SK-N-SH treated with all-trans-retinoic acid at 6 μM for 48 hours (cell line): ENCODE data around the gene EPHA1.
A peak's percentile ranks its signal among the peaks of the same experiment; 100 is the strongest.

ENCODE experiments used
- ARNTL ChIP-seq: fragments of 450-650 bp; formaldehyde crosslinking; IDR thresholded peaks from 2 replicates; pipeline ENCODE4 v1.5.0; 2020; ENCODE audit warnings: low read depth, mild to moderate bottlenecking, moderate library complexity, borderline replicate concordance
- CREB5 ChIP-seq: fragments of 250-450 bp; sonication (Bioruptor Pico); IDR thresholded peaks from 2 replicates; pipeline ENCODE4 v1.5.1; 2020; ENCODE audit warnings: low read depth, mild to moderate bottlenecking, moderate library complexity
- CSRNP3 ChIP-seq: fragments of 250-450 bp; sonication (Bioruptor Pico); IDR thresholded peaks from 2 replicates; pipeline ENCODE4 v1.5.1; 2021; ENCODE audit warnings: mild to moderate bottlenecking, moderate library complexity
- GLIS3 ChIP-seq: fragments of 250-450 bp; sonication (Bioruptor Pico); IDR thresholded peaks from 2 replicates; pipeline ENCODE4 v1.5.0; 2020; ENCODE audit warnings: mild to moderate bottlenecking, moderate library complexity
- PATZ1 ChIP-seq: fragments of 250-450 bp; sonication (Bioruptor Pico); IDR thresholded peaks from 2 replicates; pipeline ENCODE4 v1.8.0; 2020; ENCODE audit warnings: mild to moderate bottlenecking, moderate library complexity, borderline replicate concordance
- PPARA ChIP-seq: fragments of 250-450 bp; sonication (Bioruptor Pico); IDR thresholded peaks from 2 replicates; pipeline ENCODE4 v1.5.0; 2020; ENCODE audit warnings: mild to moderate bottlenecking, borderline replicate concordance
- RARB ChIP-seq: fragments of 250-450 bp; sonication (Bioruptor Pico); IDR thresholded peaks from 2 replicates; pipeline ENCODE4 v1.8.0; 2021; ENCODE audit warnings: mild to moderate bottlenecking, moderate library complexity
- TCF4 ChIP-seq: fragments of 250-450 bp; sonication (Bioruptor Pico); IDR thresholded peaks from 2 replicates; pipeline ENCODE4 v1.8.0; 2021; ENCODE audit warnings: mild to moderate bottlenecking, moderate library complexity, borderline replicate concordance
- TOX ChIP-seq: fragments of 250-450 bp; sonication (Bioruptor Pico); IDR thresholded peaks from 2 replicates; pipeline ENCODE4 v1.8.0; 2021; ENCODE audit warnings: mild to moderate bottlenecking, moderate library complexity, borderline replicate concordance
- ZFP3 ChIP-seq: fragments of 250-450 bp; sonication (Bioruptor Pico); IDR thresholded peaks from 2 replicates; pipeline ENCODE4 v1.5.0; 2020; ENCODE audit warnings: mild to moderate bottlenecking, moderate library complexity
- ZFP30 ChIP-seq: fragments of 450-650 bp; formaldehyde crosslinking; IDR thresholded peaks from 2 replicates; pipeline ENCODE4 v1.5.0; 2022; ENCODE audit warnings: mild to moderate bottlenecking, moderate library complexity
- ZNF565 ChIP-seq: fragments of 450-650 bp; formaldehyde crosslinking; conservative IDR thresholded peaks from 2 replicates; pipeline ENCODE4 v1.5.0; 2020; ENCODE audit warnings: low read depth, mild to moderate bottlenecking, moderate library complexity

- TF ChIP-seq CREB5 (CRISPR knock-in tag) = no peak
- no peak for TF ChIP-seq RARB
- TF ChIP-seq ZFP3 (CRISPR knock-in tag) = no peak
- TF ChIP-seq PATZ1 = no peak
- TF ChIP-seq ARNTL (CRISPR knock-in tag) = no peak
- TF ChIP-seq TCF4 (CRISPR knock-in tag) = no peak
- TF ChIP-seq ZFP30 (CRISPR knock-in tag) = no peak
- no peak for TF ChIP-seq PPARA (CRISPR knock-in tag)
- peak; percentile 0; the same call in 1 of the 2 replicates for TF ChIP-seq TOX (CRISPR knock-in tag)
- no peak for TF ChIP-seq ZNF565 (CRISPR knock-in tag)
- no peak for TF ChIP-seq GLIS3 (CRISPR knock-in tag)
- no peak for TF ChIP-seq CSRNP3 (CRISPR knock-in tag)
Observed at GRCh38 chr7:143396182-143396581, 12.5 kb downstream of the EPHA1 start.
